ELF-1 (cell line): Measurements from ENCODE around the gene TBRG1.

Experiments used
- DNase-seq: peaks from one replicate; pipeline ENCODE4 v3.0.0-alpha.2; 2016; ENCODE audit warnings: low read depth, low spot score

The TBRG1 gene

GRCh38 chr11:124658986-124659385, 36.3 kb downstream of the TBRG1 start:
- no peak for DNase-seq

GRCh38 chr11:124661553-124661952, 38.9 kb downstream of the TBRG1 start:
- no peak for DNase-seq

GRCh38 chr11:124662106-124662505, 39.4 kb downstream of the TBRG1 start:
- no peak for DNase-seq

- DNase-seq = no peak
These were observed 41.2 kb downstream of the TBRG1 start for GRCh38 chr11:124663861-124664260.

GRCh38 chr11:124667601-124668000, 44.9 kb downstream of the TBRG1 start:
- DNase-seq = no peak

GRCh38 chr11:124669193-124669592, 46.5 kb downstream of the TBRG1 start:
- peak; percentile 30 for DNase-seq

- DNase-seq = no peak
These were observed 48.1 kb downstream of the TBRG1 start for GRCh38 chr11:124670732-124671131.

- DNase-seq = no peak
These were observed 50.0 kb downstream of the TBRG1 start for GRCh38 chr11:124672536-124673215.

- DNase-seq = peak; percentile 99
These were observed 50.9 kb downstream of the TBRG1 start, which contains the start of the genes SIAE and SPA17 for GRCh38 chr11:124673333-124674167. TSS of gene SIAE (minus strand) at chr11:124673739. CDS start at chr11:124673708, 31 bp downstream. TSS of gene SPA17 (plus strand) at chr11:124673904. CDS start at chr11:124675265, 1,361 bp downstream.

- peak; percentile 11 for DNase-seq
These were observed 51.5 kb downstream of the TBRG1 start for GRCh38 chr11:124674168-124674517.

GRCh38 chr11:124674571-124674970, 51.9 kb downstream of the TBRG1 start:
- no peak for DNase-seq

GRCh38 chr11:124676386-124676785, 53.7 kb downstream of the TBRG1 start:
- no peak for DNase-seq

- no peak for DNase-seq
These were observed 55.8 kb downstream of the TBRG1 start for GRCh38 chr11:124678416-124678815.

- no peak for DNase-seq
These were observed 58.8 kb downstream of the TBRG1 start for GRCh38 chr11:124681421-124681820.

GRCh38 chr11:124682443-124682842, 59.8 kb downstream of the TBRG1 start:
- no peak for DNase-seq
